Skin epidermis (tissue), 12 donors: ENCODE data around the gene PPP4R1.
A peak's percentile ranks its signal among the peaks of the same experiment; 100 is the strongest.
"Not testable (repeated sequence)": the region's sequence is repeated elsewhere in the genome, so short reads cannot be mapped to it uniquely, and the experiment has no call there.

ENCODE experiments used
- H3K27ac ChIP-seq, 21 experiments: fragments of 200-600 bp; sonication (generic) in 11 of 21; one replicate each; pipeline ENCODE4 v1.5.0; 2020; ENCODE audit warnings: mild to moderate bottlenecking in 3 of 21, inconsistent platforms in 2 of 21, moderate library complexity in 2 of 21
- H3K4me3 ChIP-seq, 7 experiments: fragments of 200-600 bp; sonication (generic) in 2 of 7; one replicate each; pipeline ENCODE4 v1.5.0; 2020; ENCODE audit warnings: inconsistent platforms in 2 of 7, mild to moderate bottlenecking in 2 of 7, moderate library complexity in 1 of 7

The PPP4R1 gene

GRCh38 chr18:9614401-9615279 lies at the start of gene PPP4R1:
Gene PPP4R1, minus strand, starts transcription at chr18:9614559. Its CDS starts 75 bp downstream, at chr18:9614484.
- peak within 1 kb of the TSS; percentile 90 to 100 (median 97) for H3K27ac ChIP-seq
- peak within 1 kb of the TSS; percentile 57 to 93 (median 77) for H3K4me3 ChIP-seq

- Histone ChIP-seq H3K27ac (no peak overlapping the region), H3K4me3 (no peak overlapping the region)
These were observed 49.0 kb upstream of the PPP4R1 start for GRCh38 chr18:9663377-9663776.

- H3K4me3 ChIP-seq = no peak overlapping the region
- H3K27ac ChIP-seq = no peak overlapping the region
These were observed 47.2 kb upstream of the PPP4R1 start for GRCh38 chr18:9661564-9661963.

- no peak overlapping the region for H3K4me3 ChIP-seq
- peak overlapping the region in 1 of 21 experiments; percentile 32 for H3K27ac ChIP-seq
These were observed 45.4 kb upstream of the PPP4R1 start for GRCh38 chr18:9659499-9660375.

GRCh38 chr18:9658087-9658641 lies 43.8 kb upstream of the PPP4R1 start:
- no peak overlapping the region for H3K4me3 ChIP-seq
- peak overlapping the region in 17 of 21 experiments; percentile 21 to 74 (median 56) for H3K27ac ChIP-seq

GRCh38 chr18:9655232-9655767 lies 40.9 kb upstream of the PPP4R1 start:
- no peak overlapping the region for H3K4me3 ChIP-seq
- H3K27ac ChIP-seq = no peak overlapping the region

GRCh38 chr18:9653390-9653789 lies 39.0 kb upstream of the PPP4R1 start:
- peak overlapping the region in 3 of 21 experiments; percentile 1 to 49 (median 37) for H3K27ac ChIP-seq

GRCh38 chr18:9649164-9649540 lies 34.8 kb upstream of the PPP4R1 start:
- H3K27ac ChIP-seq = peak overlapping the region in 14 of 21 experiments; percentile 22 to 79 (median 46)
- H3K4me3 ChIP-seq = no peak overlapping the region

More at GRCh38 chr18:9653390-9653789, 39.0 kb upstream of the PPP4R1 start:
- no peak overlapping the region for H3K4me3 ChIP-seq

- H3K4me3 ChIP-seq = no peak overlapping the region
- peak overlapping the region in 16 of 21 experiments; percentile 22 to 79 (median 46) for H3K27ac ChIP-seq
These were observed 34.2 kb upstream of the PPP4R1 start for GRCh38 chr18:9648431-9649163.

GRCh38 chr18:9647496-9648323 lies 33.4 kb upstream of the PPP4R1 start:
- H3K4me3 ChIP-seq = no peak overlapping the region
- peak overlapping the region in 17 of 21 experiments; percentile 13 to 79 (median 48) for H3K27ac ChIP-seq

- peak overlapping the region in 13 of 21 experiments; percentile 7 to 81 (median 40) for H3K27ac ChIP-seq
These were observed 29.2 kb upstream of the PPP4R1 start for GRCh38 chr18:9643549-9643948.

GRCh38 chr18:9642799-9643462 lies 28.6 kb upstream of the PPP4R1 start:
- Histone ChIP-seq H3K27ac (peak overlapping the region in 12 of 21 experiments; percentile 7 to 81 (median 26)), H3K4me3 (no peak overlapping the region)

More at GRCh38 chr18:9643549-9643948, 29.2 kb upstream of the PPP4R1 start:
- no peak overlapping the region for H3K4me3 ChIP-seq

- not testable (repeated sequence) for H3K27ac ChIP-seq, H3K4me3 ChIP-seq
These were observed 26.7 kb upstream of the PPP4R1 start for GRCh38 chr18:9641081-9641480.

GRCh38 chr18:9638886-9639285 lies 24.5 kb upstream of the PPP4R1 start:
- Histone ChIP-seq H3K27ac (peak overlapping the region in 6 of 21 experiments; percentile 2 to 72 (median 41)), H3K4me3 (no peak overlapping the region)

GRCh38 chr18:9637036-9637767 lies 22.8 kb upstream of the PPP4R1 start:
- Histone ChIP-seq H3K4me3 (no peak overlapping the region), H3K27ac (no peak overlapping the region)

- no peak overlapping the region for H3K27ac ChIP-seq
- H3K4me3 ChIP-seq = no peak overlapping the region
These were observed 20.5 kb upstream of the PPP4R1 start for GRCh38 chr18:9634856-9635255.
